ENCODE results near the gene LRMDA. TPM values are rescaled to one million over a fixed set of nuclear protein-coding genes. Genes with fewer than 3 reads are reported as not detected.

Gene LRMDA
- total and polyA plus RNA-seq, 2 of the 4 experiments (the other 2 are of a cell fraction): 0.07 TPM; not detected in 1

- no peak overlapping the region for H3K27ac ChIP-seq (ENCODE audit: insufficient read depth, low read length)
- H4K20me1 ChIP-seq (ENCODE audit: insufficient read depth, low read length): no peaks in the 10 kb centered on the region
- H2BK20ac ChIP-seq (ENCODE audit: low read depth, low read length): no peak overlapping the region
- H3K56ac ChIP-seq (ENCODE audit: extremely low read depth, insufficient read depth, low read length): no peak overlapping the region
- POLR2A ChIA-PET (ENCODE audit: unreplicated experiment): no interaction called here
- H3K9ac ChIP-seq (ENCODE audit: low read depth, low read length): no peak overlapping the region
- H3K4me2 ChIP-seq (ENCODE audit: low read depth, low read length): no peak overlapping the region
- in situ Hi-C loops (cut with MboI; ENCODE audit: low sequenced_read_pairs): no loop called here
- no peak overlapping the region for H3K18ac ChIP-seq (ENCODE audit: low read depth, low read length)
- H2AK9ac ChIP-seq (replicated peaks; ENCODE audit: low read depth, low read length, poor library complexity): no peak overlapping the region
- no CpG with 5 or more reads among the region's 6 CpGs for WGBS, 2 experiments (ENCODE audit: extremely low coverage in 2 of 2, insufficient read length in 1 of 2)
- no peak overlapping the region for H4K8ac ChIP-seq (ENCODE audit: low read depth in 2 of 2, low read length in 2 of 2)
- ATAC-seq (ENCODE audit: low read depth) (no peak), DNase-seq (no peak)
- TF ChIP-seq MAZ (IDR thresholded peaks at IDR 0.05; ENCODE audit: borderline replicate concordance, low read depth, low read length): no peak
- no peak for TF ChIP-seq RFX5 (IDR thresholded peaks at IDR 0.05; ENCODE audit: low read depth, low read length)
- no peak for TF ChIP-seq POLR2A (IDR thresholded peaks at IDR 0.05; ENCODE audit: low read depth, low read length)
- no peak for TF ChIP-seq MAFK (IDR thresholded peaks at IDR 0.05; ENCODE audit: low read depth, low read length)
- H2AK5ac ChIP-seq (ENCODE audit: low read depth, low read length): no peak overlapping the region
- H2BK5ac ChIP-seq (ENCODE audit: low read depth, low read length, poor library complexity, severe bottlenecking): no peak overlapping the region
- no peaks in the 10 kb centered on the region for H3K9me3 ChIP-seq (ENCODE audit: control insufficient read depth, insufficient read depth, low read length)
- no peak overlapping the region for H2BK120ac ChIP-seq (ENCODE audit: low read depth, low read length)
- no peak overlapping the region for H2AFZ ChIP-seq (replicated peaks; ENCODE audit: low read length, poor library complexity)
- H3K4me1 ChIP-seq (ENCODE audit: control insufficient read depth, insufficient read depth, low read length): no peaks in the 10 kb centered on the region
- CTCF ChIA-PET: no interaction called here
- H3K4ac ChIP-seq (ENCODE audit: low read depth, low read length): no peak overlapping the region
- dilution Hi-C loops (cut with HindIII; ENCODE audit: low sequenced_read_pairs, unreplicated experiment): no loop called here
- H2BK15ac ChIP-seq (ENCODE audit: low read depth, low read length): no peak overlapping the region
- no peak overlapping the region for H3K14ac ChIP-seq (replicated peaks; ENCODE audit: low read depth, low read length)
- H3K27me3 ChIP-seq (ENCODE audit: control insufficient read depth, insufficient read depth, low read length): peaks cover 6% of the 10 kb centered on the region; the same call in 1 of the 2 replicates
- H4K91ac ChIP-seq (ENCODE audit: insufficient read depth, low read depth, low read length): no peak overlapping the region
- H3K79me1 ChIP-seq (ENCODE audit: low read depth in 1 of 2, low read length in 2 of 2): no peaks in the 10 kb centered on the region
- no peaks in the 10 kb centered on the region for H3K36me3 ChIP-seq (ENCODE audit: control insufficient read depth, insufficient read depth, low read length)
- no peak overlapping the region for H3K4me3 ChIP-seq (ENCODE audit: insufficient read depth, low read depth, low read length)
- intact Hi-C loops (cut with micrococcal nuclease): no loop called here
- no TSS peak for BruUV-seq (replicated peaks)
- H3K9me1 ChIP-seq (ENCODE audit: insufficient read depth, low read length): no peaks in the 10 kb centered on the region
- no peak overlapping the region for H3K23ac ChIP-seq (ENCODE audit: low read depth, low read length)
- no peak overlapping the region for H4K5ac ChIP-seq (ENCODE audit: low read depth, low read length)
These were observed 586.5 kb downstream of the LRMDA start for GRCh38 chr10:76017733-76018433.

All from IMR-90 (cell line).